Bronchial smooth muscle cell (primary cell): ENCODE data around the gene SERPING1. TPM values are rescaled to one million over a fixed set of nuclear protein-coding genes. Genes with fewer than 3 reads are reported as not detected.

ENCODE experiments used
- total RNA-seq: library from RNA; depleted of rRNA; stranded (reverse); fragments of >200 nt; gene quantifications from 2 replicates; pipeline ENCODE4 v1.2.1, GENCODE V29; 2014

SERPING1 gene
- total RNA-seq = 5.5 and 7.6 TPM in 2 replicates

GRCh38 chr11:57597461-57597915 lies at the start of gene SERPING1:
SERPING1 (plus strand) TSS chr11:57597685; CDS start chr11:57598271, 586 bp downstream.

GRCh38 chr11:57567515-57568329 lies 29.8 kb upstream of the SERPING1 start, which contains the start of gene UBE2L6:
UBE2L6 (minus strand) TSS chr11:57567672; CDS start chr11:57567611, 61 bp downstream.

GRCh38 chr11:57649826-57650738 lies 52.6 kb downstream of the SERPING1 start, which contains the start of gene YPEL4:
YPEL4 (minus strand) TSS chr11:57649912; CDS start chr11:57647107, 2,805 bp downstream.

GRCh38 chr11:57657194-57658022 lies 59.9 kb downstream of the SERPING1 start, which contains the start of gene CLP1:
CLP1 (plus strand) TSS chr11:57657762; CDS start chr11:57659477, 1,715 bp downstream.

Other genes with a start within 250 kb of the SERPING1 start
- not detected in 2 replicates for gene PRG3, start 216.5 kb upstream of the SERPING1 start, total RNA-seq
- not detected in 2 replicates for gene PRG2, start 207.0 kb upstream of the SERPING1 start, total RNA-seq
- gene SLC43A3, start 170.6 kb upstream of the SERPING1 start, total RNA-seq = 13.1 and 20.6 TPM in 2 replicates
- under 0.01 TPM in 2 replicates for gene RTN4RL2, start 137.2 kb upstream of the SERPING1 start, total RNA-seq
- gene SLC43A1, start 82.0 kb upstream of the SERPING1 start, total RNA-seq = 12.0 and 26.4 TPM in 2 replicates
- 47.3 and 55.0 TPM in 2 replicates for gene TIMM10, start 66.9 kb upstream of the SERPING1 start, total RNA-seq
- not detected in 2 replicates for gene SMTNL1, start 60.1 kb upstream of the SERPING1 start, total RNA-seq
- 63.2 and 73.2 TPM in 2 replicates for gene UBE2L6, start 30.0 kb upstream of the SERPING1 start, total RNA-seq
- gene YPEL4, start 52.2 kb downstream of the SERPING1 start, total RNA-seq = 2.2 and 4.7 TPM in 2 replicates
- 13.4 and 17.8 TPM in 2 replicates for gene CLP1, start 60.1 kb downstream of the SERPING1 start, total RNA-seq
- gene ZDHHC5, start 70.4 kb downstream of the SERPING1 start, total RNA-seq = 18.4 and 20.0 TPM in 2 replicates
- 10.6 and 13.4 TPM in 2 replicates for gene MED19, start 114.5 kb downstream of the SERPING1 start, total RNA-seq
- gene TMX2, start 114.9 kb downstream of the SERPING1 start, total RNA-seq = 35.3 and 39.4 TPM in 2 replicates
- gene SELENOH, start 143.8 kb downstream of the SERPING1 start, total RNA-seq = 50.1 and 88.9 TPM in 2 replicates
- gene BTBD18, start 154.1 kb downstream of the SERPING1 start, total RNA-seq = not detected in 2 replicates
- gene CTNND1, start 164.1 kb downstream of the SERPING1 start, total RNA-seq = 75.2 and 91.6 TPM in 2 replicates